ENCODE measurements around the gene PUM1.

Gene PUM1

DNA sequence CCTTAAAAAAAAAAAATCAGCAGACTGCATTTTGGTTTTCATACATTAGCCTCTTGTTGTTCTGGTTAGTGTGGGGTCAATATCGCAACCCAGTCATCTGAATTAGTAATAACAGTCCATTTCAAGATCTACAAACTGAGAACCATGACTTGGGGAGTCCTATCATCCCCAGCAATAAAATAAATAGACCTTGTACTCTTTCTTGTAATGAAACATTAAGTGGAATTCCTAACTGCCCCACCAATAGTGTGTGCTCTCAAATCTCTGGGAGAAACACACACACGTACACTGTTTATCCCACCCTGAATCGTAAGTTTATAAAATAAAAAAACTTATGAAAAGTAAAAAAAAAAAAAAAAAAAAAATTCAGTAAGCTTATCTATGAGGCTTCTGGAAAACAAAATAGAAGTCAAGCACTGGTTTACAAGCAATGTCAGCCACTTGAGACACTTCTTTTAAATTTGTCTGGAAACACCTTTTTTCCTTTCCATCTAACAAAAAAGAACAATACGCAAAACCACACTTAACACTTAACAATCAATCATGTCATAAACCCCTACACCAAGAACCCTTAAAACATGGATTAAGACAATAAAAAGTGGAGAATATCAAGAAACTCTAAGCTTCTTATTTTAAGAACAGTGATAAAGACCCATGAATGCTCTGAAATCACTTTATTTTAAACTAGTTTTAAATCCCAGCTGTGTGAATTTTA is 53.1 kb downstream of the PUM1 start:
- H3K4me3 ChIP-seq (ENCODE audit: low read depth, low read length), result no peak overlapping the region
- TF ChIP-seq, protein P1, sequence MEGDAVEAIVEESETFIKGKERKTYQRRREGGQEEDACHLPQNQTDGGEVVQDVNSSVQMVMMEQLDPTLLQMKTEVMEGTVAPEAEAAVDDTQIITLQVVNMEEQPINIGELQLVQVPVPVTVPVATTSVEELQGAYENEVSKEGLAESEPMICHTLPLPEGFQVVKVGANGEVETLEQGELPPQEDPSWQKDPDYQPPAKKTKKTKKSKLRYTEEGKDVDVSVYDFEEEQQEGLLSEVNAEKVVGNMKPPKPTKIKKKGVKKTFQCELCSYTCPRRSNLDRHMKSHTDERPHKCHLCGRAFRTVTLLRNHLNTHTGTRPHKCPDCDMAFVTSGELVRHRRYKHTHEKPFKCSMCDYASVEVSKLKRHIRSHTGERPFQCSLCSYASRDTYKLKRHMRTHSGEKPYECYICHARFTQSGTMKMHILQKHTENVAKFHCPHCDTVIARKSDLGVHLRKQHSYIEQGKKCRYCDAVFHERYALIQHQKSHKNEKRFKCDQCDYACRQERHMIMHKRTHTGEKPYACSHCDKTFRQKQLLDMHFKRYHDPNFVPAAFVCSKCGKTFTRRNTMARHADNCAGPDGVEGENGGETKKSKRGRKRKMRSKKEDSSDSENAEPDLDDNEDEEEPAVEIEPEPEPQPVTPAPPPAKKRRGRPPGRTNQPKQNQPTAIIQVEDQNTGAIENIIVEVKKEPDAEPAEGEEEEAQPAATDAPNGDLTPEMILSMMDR (IDR thresholded peaks at IDR 0.05; ENCODE audit: low read depth, low read length), result no peak

DNA sequence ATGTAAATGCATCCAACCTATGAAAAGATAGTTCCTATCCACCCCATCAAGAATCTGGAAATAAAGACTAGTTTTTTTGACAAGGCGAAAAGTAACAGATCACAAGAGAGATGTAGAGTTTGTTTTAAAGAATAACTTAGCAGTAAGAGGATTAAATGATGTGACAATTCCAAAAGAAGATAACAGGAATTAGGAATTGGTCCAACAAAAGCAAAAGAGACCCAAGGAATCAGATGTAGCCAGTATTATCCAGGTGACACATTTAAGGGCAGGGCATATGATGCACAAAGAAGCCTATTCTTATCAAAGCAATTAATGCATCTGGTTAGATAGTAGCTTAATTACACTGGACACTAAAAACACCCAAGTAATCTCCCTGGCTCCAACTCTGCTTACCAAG is 53.8 kb downstream of the PUM1 start:
- TF ChIP-seq, protein P1 (IDR thresholded peaks at IDR 0.05; ENCODE audit: low read depth, low read length), result no peak
- no peak overlapping the region for H3K4me3 ChIP-seq (ENCODE audit: low read depth, low read length)

DNA sequence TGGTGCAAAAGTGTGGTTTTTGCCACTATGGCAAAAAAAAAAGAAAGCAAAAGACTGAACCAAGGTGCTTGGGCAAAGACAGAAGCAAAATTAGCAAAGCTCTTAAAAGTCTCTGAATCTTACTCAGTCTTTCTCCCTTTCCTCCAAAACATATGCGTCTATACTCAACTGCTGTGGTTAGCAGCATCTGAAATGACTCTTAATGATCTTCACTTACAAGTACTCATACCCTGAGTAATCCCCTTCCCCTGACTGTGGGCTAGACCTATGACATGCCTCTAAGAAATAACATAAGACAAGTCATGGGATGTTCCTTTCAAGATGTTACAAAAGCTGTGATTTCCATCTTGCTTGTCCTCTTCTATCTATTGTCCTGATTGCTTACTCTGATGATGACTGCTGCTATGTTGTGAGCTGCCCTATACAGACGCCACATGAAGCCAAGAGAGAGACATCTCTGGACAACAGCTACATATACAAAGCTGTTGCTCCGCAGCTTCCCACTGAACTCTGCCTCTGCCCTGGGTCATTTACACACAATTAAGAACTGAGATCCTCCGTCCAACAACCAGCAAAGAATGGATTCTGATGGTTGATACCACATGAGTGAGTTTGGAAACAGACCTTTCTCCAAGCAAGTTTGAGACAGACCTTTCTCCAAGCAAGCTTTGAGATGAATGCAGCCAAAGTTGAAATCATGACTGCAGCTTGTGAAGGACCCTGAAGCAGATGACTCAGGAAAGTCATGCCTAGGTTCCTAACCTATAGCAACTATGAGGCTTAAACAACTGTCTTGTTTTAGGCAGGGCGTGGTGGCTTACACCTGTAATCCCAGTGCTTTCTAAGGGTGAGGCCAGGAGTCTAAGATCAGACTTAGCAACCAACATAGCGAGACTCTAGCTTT is 55.2 kb downstream of the PUM1 start:
- H3K4me3 ChIP-seq (ENCODE audit: low read depth, low read length), result no peak overlapping the region
- TF ChIP-seq, protein P1 (IDR thresholded peaks at IDR 0.05; ENCODE audit: low read depth, low read length), result no peak

DNA sequence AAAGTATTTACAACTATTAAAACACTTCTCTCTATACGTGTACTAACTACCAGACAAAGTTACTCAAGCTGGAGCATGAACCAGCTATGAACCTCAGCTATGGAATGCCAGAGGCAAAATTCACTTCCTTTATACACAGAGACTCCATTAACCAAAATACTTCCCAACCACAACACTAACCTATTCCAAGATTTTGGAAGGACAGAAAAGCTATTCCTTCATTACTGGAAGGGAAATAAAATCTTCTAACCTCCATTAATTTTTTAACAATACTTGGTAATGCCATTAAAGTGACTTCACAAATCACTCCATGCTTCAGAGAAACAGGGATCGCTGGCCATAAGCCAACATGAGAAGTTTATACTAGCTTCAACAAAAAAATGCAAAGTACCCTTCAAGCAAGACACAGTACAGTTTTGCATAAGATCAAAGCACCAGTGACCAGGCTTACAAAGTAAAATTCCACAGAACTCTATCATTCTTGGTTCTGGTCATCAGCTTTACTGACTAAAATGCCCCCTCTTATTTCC is 58.0 kb downstream of the PUM1 start:
- H3K4me3 ChIP-seq (ENCODE audit: low read depth, low read length), result peak overlapping the region; percentile 11
- TF ChIP-seq, protein P1 (IDR thresholded peaks at IDR 0.05; ENCODE audit: low read depth, low read length), result no peak

DNA sequence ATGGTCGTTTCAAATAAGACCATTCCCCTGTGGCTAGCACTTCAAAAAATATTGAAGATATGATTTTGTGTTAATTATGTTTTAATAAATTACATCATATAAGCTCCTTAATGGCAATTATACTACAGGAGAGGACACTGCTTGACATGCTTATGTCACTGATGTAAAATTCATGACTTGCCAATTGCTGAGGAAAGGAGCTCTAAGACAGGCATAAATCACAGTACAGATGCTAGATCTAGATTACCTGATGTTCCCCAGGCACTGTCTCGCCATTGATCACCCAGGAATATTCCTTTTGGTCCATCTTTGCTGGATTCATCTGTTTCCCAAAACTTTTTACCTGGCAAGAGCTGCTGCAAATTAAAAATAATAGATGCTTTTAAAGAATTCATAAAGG is 58.8 kb downstream of the PUM1 start:
- 0 out of 2 replicates have a peak overlapping the region, but pooled peaks have one; percentile 5 for H3K4me3 ChIP-seq (ENCODE audit: low read depth, low read length)
- TF ChIP-seq, protein P1 (IDR thresholded peaks at IDR 0.05; ENCODE audit: low read depth, low read length), result no peak

DNA sequence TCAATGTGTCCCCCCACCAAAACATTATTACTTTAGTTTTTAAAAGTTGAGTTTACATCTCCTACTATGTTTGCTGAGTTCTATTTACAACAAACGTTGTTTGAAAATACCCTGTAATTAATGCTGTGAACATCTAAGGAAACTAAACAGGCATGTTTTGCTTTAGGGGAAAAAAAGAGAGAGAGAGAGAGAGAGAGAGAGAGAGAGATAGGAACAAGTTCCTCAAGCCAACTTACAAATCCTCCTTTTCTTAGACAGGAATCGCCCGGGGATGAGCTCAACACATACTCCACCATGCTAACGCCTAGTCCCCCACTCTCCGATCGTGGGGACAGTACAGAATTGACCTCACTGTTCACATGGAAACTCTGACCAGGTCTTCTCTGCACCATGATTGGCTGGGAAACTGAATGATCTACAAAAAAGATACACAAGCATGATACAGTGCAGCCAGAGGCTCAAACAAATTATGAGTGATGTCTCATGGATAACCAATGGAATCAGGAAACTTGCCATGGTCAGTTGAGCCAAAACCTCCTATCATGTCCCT is 59.8 kb downstream of the PUM1 start:
- H3K4me3 ChIP-seq (ENCODE audit: low read depth, low read length), result no peak overlapping the region
- TF ChIP-seq, protein P1 (IDR thresholded peaks at IDR 0.05; ENCODE audit: low read depth, low read length), result no peak

Measured in WI38 (cell line).